HG02763 (cell line): ENCODE measurements around the gene ROBO1.

Experiments used
- ATAC-seq: cut with Tn5 transposase; IDR thresholded peaks from one replicate; pipeline ENCODE4 v1.9.1; 2021; ENCODE audit warnings: mild to moderate bottlenecking, moderate library complexity; ENCODE audit not compliant: unreplicated experiment

Gene ROBO1

DNA sequence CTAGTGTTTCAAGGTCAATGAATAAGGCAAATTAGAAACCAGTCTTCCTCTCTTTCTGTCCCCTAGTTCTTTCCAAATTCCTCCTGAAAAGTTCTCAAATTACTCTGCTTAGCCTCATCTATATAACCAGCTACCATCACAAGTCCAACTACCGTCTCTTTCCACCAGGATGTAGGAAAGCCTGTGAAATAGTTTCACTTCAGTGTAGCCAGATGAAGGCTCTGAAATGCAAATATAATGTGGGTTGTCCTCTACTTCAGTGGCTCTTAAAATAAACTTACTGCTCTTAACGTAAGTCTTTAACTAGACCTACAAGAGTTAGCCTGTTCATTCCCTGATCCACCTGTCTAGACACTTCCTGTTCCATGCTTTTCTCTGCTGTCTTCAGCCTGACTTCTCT lies 827.7 kb downstream of the ROBO1 start:
- no peak for ATAC-seq

DNA sequence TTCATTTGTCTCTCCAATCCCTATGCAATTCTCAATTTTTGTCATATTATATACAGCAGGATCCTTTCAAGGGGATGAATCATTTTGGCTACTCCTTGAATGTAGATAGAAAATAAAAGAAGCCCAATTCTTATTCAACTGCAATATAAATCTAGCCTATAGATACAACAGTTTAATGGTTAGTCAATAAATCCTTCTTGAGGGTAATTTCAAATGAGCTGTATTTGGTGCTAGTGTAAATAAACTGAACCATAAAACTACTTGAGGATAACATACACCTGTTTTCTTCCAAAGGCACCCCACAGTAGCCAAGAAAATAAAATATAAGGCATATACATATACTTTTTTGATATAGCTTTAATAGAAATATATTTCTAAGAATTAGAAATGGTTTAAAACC lies 830.3 kb downstream of the ROBO1 start:
- ATAC-seq: no peak

DNA sequence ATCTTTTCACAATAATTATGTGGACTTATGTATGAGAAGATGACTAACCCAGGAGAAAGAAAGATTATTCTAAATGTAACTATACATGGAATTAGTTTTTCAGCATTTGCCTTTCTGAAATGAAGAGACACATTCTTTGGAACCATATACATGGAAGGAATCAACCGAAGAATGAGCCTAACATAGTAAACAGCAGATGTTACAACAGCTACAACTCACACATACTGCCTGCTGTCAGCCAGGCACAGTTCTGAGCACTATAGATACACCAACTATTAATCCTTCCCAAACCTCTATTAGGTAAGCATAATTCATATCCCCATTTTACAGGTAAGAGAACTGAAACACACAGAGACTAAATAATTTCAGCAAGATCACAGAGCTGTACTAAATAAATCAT lies 840.0 kb downstream of the ROBO1 start:
- no peak for ATAC-seq

DNA sequence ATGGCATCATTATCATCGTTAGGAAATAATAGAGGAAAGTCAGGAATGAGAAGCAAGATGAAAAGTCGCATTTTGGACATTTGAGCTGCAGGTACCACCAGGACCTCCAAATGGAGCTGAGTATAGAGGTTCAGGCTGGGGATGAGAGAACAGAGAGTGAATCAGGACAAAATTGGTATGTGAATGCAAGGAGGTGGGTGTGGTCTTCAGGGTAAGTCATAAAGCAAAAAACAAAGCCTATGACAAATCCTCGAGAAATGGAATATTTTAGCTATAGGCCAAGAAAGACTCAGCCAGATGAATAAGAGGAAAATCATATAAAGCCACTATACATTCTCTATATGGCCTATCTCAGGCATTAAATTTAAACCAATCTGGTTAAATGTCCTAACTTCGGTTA lies 841.3 kb downstream of the ROBO1 start:
- no peak for ATAC-seq

DNA sequence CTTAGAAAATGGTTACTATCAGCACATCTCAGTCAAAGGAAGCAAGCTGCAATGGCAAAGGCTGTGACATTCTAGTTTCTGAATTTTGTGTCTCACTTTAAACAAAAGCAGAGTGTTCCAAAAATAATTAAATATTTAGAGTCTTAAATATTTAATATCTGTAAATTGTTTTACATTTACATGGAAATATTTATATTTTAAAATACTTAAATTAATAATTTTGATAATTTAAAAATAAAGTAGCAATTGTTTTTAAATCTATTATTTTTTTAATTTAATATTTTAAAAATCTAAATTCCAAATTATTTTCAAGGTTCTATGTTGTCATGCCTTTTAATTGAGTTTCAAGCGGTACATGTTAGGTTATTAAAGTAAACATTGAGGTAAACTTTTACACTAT lies 843.1 kb downstream of the ROBO1 start:
- ATAC-seq: no peak

DNA sequence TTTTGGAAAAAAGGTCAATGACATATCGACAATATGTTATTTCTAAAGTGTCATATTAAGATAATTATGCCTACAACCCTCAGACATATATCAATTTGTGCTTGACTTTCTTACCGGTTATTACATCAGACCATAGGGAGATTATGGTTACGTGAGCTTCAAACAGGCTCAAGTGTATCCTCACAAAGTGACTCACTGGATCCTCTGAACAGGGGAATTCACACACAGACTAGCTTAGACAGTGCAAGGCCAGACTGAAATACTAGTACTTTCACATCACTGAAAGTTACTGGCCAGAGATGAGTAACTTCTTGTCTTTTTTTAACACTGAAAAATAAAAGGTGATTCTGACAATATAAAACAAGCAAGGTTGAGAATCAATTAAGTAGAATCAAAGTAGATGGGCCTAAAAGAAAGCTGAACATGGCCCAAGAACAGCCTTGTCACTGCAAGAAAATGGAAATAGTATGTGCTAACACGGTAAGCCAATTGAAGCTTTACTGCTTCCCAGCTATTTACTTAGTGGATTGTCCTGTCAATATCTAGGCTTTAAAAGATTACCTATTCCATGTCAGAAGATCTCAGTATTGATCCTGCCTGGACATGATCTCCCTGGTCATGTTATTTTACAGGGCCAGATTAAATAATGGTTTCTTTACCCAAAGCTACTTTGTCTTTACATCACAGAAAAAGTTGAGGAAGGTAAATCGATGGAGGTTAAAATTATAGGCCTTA lies 848.6 kb downstream of the ROBO1 start:
- peak; percentile 54 for ATAC-seq

DNA sequence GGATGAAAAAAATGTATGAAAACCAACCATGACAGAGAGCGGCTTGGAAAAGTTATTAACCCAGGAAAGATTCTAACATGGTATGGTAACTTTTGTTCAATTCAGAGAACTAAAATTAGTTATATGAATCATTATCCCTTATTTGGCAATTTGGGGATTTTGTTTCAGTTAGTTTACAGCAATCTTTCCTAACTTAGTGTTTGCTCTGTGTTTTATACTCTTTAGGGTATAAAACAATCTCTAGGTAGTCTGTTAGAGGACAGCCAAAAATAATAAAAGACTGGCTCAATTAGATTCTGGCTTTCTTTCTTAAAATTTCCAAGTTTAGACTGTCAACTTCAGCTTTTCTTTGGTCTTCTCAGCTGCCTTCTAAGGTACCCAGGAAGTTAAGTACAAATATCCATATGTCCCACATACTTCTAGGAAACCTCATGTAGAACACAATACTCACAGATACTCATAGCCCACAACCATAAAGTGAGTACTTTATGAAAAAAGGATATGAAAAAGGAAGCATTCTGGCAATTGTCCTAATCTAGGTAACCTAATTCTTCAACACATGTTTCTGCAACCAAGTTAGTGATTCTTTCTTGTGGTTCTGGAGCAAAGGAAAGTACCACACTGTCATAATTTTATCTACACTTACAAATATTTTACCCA lies 849.3 kb downstream of the ROBO1 start:
- peak; percentile 22 for ATAC-seq

DNA sequence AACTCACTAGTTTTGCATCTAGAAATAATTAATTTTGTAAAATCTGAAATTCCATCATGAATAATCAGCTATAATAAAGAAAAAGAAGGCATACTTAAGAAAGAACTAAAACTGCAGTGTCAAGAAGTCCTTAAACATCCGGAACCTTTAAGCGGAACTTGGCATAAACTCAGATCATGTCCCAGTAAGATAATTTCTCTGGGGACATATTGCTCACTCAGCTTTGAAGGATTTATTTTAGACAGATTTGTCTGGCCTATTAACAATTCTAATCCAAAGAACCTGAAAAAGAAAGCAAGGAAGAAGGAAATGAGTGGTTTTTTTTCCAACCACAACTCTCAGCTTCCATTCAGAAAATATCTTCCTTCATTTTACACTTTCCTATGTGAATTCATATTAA lies 850.3 kb downstream of the ROBO1 start:
- ATAC-seq: no peak

DNA sequence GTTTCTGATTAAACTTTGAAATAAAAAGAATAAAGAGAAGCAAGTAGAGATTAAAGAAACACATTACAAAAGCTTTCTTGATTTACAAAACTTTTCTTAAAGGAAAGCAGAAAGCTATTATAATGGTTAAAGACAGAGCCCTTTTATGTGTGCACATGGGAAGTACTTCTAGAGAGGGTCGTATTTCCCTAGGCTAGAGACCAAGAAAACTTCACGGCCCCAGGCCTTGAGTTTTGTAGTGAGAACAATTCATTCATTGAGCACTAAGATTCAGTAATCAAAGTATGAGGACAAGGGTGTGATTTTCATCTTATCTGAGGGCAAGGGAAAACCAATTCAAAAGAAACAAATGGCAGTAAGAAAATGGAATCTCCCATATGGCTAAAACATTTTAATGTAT lies 854.1 kb downstream of the ROBO1 start:
- ATAC-seq: no peak

DNA sequence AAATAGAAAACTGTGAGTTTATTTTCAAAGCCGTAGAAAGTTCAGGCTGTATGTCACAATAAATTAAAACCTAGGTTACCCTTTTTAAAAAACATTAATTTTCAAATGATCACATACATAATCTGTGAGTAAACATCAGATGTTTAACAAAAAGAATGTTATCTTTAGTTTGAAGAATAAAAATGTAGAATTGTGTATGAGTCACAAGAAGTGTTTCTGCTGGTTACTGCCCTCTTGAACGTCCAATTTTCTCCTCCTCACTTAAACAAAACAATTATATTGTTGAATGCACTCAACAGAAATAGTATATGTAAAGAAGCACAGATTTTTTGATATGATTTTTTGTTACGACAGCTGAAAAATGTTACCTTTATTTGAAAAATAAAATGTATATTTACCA lies 855.1 kb downstream of the ROBO1 start:
- no peak for ATAC-seq

DNA sequence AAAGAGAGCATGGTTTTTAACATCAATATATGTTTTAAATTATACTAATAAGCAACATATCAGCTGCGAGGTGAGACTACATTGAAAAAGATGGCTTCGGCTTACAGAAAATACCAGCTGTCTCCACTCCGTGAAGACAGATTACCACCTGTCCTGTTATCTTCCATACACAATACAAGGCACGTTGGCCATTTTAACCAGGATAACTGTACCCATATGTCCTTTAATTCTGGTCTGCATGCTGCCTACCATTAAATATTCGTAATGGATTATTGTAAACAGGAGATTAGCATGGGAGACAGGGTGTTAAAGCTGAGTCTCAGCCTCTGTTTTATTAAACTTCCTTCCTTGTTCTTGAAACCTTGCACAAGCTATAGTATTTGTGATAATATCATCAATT lies 855.5 kb downstream of the ROBO1 start:
- ATAC-seq: no peak

DNA sequence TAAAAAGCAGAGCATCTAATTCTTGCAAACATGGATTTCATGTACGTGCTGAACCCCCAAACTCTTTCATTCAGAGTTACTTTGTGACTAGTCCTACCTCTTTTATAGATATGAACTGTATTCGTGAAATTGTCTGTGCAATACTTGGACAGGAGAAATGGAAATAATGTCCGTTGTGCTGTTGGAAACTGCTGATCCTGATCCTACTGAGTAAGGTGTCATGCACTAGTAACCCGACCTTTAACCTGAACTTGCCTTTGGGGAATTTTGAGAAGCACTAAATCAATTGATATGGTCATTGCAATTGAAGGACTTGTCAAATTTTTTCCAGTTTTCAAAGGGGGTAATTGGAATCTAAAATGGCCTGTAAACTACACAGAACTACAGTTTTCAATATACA lies 856.4 kb downstream of the ROBO1 start:
- ATAC-seq: no peak

DNA sequence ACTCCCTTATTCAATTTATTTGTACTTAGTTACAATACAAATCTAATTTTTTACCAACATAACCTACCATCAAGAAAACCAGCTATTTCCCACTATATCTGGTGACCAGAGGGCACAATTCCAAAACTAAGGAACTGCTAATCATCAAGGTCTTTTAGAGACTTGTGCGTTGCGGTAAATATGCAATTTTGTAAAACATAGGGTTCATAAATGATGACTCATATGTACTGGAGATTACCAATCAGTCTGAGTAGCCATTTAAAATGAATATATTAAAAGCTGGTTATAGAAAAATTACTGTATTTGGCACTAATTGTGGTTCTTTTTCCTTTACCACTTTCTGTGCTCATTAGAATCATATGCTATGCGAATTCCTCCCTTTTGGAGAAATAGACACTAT lies 859.6 kb downstream of the ROBO1 start:
- no peak for ATAC-seq

DNA sequence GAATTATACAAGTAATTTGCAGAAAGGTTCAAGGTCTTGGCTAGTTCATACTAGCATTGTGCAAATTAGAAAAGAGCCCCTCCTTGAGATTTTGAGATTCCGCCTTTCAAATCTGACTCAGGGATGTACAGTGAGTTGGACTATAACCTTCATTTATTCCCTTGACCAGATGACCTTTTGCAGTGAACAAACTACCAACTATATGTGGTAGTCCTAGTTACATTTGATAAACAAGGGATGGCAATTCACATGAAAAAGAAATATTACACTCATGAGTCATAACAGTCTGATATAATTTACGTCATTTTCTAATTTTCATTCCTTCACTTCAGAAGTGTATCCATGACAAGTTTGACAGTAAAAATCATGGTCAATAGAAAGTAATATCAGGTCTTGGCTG lies 860.4 kb downstream of the ROBO1 start:
- ATAC-seq: no peak

DNA sequence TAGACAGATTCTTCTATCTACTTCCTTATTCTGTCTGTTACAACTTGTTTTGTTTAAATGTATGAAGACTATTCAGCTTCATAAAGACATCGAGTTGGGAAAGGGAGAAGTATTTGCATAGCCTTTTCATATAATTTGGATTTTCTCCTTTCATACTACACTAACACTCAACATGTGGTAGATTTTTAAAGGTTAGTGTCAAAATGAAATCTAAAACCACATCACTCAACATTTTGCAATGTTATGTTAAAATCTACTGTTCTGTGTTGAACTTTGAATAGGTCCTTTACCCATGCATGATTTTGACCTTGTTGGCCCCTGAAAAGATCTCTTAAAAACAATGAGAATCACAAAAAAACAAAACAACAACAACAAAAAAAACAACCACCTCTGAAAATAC lies 860.9 kb downstream of the ROBO1 start:
- no peak for ATAC-seq

DNA sequence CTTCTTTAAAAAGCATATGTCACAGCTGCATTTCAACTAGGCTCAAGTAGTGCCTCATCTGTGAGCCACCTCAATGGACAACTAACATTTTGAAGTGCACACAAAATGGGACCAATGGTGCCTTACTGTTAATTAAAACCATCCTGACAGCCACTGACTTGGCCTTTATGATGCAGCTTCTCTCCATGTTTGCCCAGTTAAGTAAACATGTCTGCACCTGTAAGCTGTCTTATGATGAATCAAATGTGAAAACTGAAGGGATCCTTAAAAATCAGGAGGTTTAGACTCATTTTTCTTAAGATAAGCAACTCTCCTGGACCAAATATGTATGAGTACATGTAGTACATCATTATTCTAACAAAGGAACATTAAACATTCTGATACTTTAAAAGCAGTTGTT lies 861.6 kb downstream of the ROBO1 start:
- no peak for ATAC-seq

DNA sequence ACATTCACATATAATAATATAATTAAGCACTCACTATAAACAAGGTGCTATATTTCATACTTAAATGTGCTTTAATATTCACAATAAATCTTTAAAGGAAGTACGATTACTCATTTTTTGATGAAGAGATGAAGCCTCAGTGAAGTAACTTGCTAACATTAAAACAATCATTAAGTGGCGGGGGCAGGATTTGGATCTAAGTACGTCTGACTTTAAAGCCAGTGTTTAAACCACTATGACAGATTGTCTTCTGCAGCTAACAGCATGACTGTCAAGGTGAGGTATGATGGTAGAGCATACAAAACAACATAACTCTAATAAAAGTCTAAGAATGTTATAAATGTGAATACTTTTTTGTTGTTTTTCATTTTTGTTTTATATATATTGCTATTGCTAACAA lies 862.1 kb downstream of the ROBO1 start:
- no peak for ATAC-seq

DNA sequence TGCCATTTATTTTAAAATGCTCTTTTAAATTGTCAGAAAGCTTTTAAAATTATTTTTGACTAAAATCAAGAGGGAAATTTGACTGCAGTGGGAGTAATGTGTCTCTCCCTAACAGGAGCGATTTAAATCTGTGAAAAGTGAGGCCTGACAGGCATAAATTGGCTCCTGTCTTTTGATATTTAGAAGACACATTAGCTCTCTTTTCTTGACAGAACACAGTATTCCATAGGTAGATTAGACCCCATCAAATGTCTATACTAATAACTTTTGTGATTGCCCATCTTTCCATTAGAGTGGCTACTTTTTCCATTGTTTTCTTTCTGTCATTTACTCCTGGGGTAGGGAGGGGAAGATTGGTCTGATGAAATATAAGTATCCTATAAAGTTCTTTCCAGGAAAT lies 866.3 kb downstream of the ROBO1 start:
- ATAC-seq: no peak

DNA sequence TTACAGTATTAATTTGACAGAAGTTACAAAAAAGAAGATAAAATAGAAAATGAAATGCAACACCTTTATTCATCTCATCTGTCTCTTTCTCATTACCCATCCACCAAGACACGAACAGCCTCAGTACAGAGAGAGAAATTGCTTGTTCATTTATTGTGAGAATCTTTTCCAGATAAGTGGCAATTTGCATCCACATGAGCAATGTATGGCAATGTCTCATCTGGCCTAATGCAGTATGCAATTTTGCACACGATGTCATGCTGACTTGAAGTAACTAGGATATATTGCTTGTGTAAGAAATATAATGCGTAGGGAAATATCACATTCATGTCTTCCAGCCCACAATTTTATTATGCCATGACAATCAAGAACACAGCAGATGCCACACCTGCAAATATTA lies 866.9 kb downstream of the ROBO1 start:
- no peak for ATAC-seq

DNA sequence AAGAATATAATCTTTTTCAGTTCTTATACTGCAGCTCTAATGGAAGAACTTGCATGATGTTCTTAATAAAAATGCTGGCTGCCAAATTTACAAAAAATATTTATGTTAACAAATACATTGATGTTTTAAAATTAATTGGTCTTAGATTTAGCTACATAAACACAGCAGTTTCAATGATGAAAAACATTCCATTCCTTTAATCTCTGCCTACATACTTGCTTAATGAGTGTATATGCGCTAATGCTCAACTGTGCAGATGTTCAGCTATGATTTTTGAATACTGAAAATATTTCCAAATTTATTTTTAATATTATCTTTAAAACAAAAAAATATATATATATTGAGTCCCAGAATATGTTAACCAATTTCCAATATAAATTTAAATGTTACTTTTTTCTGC lies 867.4 kb downstream of the ROBO1 start:
- no peak for ATAC-seq

DNA sequence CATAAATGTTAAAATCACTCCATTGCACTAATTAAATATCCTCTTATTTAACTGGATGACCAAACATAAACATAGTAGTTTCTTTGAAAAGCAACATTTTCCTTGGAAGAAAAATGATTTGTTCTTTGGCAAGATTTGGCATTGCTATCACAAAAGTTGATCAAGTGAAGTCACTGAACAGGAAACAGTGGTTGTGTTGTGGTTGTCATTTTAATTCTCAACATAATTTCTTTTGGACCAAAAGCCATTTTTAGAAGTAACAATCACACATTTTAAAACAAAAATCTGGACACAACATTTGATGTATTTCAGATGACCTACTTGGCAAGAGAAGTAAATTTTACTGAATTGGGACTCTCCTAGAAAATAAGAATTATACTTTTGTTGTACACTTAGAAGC lies 872.3 kb downstream of the ROBO1 start:
- no peak for ATAC-seq

DNA sequence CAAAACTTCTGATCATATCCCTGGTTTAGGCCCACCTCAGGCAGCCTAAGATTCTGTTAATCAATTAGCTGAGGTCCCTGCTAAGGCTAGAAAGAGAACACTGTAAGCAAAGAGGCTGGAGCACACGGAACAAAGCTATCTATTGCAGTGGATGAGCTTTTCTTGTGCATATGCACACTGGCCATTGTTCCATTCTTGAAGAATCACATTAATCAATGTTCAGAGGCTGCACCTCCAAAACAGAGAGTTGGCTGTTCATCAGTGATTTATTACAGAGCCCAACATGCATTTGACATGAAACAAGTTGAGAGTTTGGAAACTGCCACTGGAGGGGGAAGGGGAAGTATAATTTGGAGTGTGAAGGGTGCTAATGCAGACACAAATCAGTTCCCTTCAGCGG lies 873.0 kb downstream of the ROBO1 start:
- ATAC-seq: no peak

DNA sequence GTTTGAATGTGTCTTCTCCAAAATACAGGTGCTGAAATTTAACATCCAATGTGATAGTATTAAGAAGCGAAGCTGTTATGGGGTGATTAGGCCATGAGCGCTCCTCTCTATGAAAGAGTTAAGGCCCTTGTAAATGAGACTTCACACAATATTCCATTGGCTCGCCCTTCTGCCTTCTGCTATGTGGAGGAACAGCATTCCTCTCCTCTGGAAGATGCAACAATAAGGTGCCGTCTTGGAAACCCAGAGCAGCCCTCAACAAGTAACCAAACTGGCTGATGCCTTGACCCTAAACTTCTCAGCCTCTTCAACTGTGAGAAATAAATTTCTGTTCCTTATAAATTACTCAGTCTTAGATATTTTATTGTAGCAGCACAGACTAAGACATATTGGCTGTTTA lies 874.6 kb downstream of the ROBO1 start:
- ATAC-seq: no peak
